ENCODE measurements around the gene CORO2B. TPM values are rescaled to one million over a fixed set of nuclear protein-coding genes. Genes with fewer than 3 reads are reported as not detected.

The CORO2B gene
- polyA plus RNA-seq, 1 of the 3 experiments (the other 2 are of a cell fraction), result 3.6 TPM

DNA sequence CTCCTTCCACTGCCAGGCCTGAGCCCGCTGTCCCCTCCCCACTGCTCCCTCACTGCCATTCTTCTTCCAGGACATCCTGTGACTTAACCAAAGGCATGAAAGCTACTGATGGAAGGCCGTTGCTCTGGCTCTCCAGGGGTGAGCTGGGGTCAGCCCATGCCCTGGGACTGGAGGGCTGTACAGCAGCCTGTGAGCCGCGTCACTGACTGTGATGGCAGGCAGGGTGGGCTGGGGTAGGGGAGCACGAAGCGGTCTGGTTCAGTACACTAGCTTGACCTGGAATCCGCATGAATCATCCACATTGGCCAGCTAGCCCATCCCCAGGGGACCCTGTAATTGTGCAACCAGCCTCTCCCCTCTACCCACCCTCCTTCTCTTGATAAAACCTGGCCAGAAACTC is 30.8 kb downstream of the CORO2B start:
- Histone ChIP-seq H3K4me1 (ENCODE audit: control insufficient read depth in 1 of 2, insufficient read depth in 2 of 2, low read depth in 1 of 2, low read length in 1 of 2) (peaks cover 7 to 8% of the 10 kb centered on the region in 2 experiments; a peak in 2 of 4 replicates), H3K4me2 (no peak overlapping the region), H4K20me1 (ENCODE audit: insufficient read depth) (no peaks in the 10 kb centered on the region), H3F3A (replicated peaks; ENCODE audit: insufficient read depth) (no peaks in the 10 kb centered on the region), H3K9me3 (no peaks in the 10 kb centered on the region), H3K79me2 (ENCODE audit: insufficient read depth) (no peaks in the 10 kb centered on the region), H2AFZ (ENCODE audit: low read depth) (no peak overlapping the region), H3K36me3 (replicated peaks in 1 of 2; ENCODE audit: control insufficient read depth in 1 of 2, insufficient read depth in 2 of 2, low read length in 1 of 2) (no peaks in the 10 kb centered on the region), H3K27ac (ENCODE audit: low read depth in 2 of 2, low read length in 1 of 2) (no peak overlapping the region), H3K4me3 (ENCODE audit: low read depth in 2 of 2, low read length in 1 of 2) (no peak overlapping the region), H3K27me3 (ENCODE audit: insufficient read depth) (no peaks in the 10 kb centered on the region), H3K9ac (no peak overlapping the region), H3K9me2 (no peaks in the 10 kb centered on the region)
- 100% methylated on average over 2 of the region's 7 CpGs for WGBS (ENCODE audit: low lambda C conversion rate)
- DNase-seq, result no peak
- TF ChIP-seq EZH2phosphoT487 (IDR thresholded peaks at IDR 0.05; ENCODE audit: borderline replicate concordance, low read depth) (no peak), POLR2AphosphoS5 (IDR thresholded peaks at IDR 0.05; ENCODE audit: low read depth, low read length) (no peak), MEF2A (IDR thresholded peaks at IDR 0.05; ENCODE audit: borderline replicate concordance, low read depth) (no peak), RXRA (IDR thresholded peaks at IDR 0.05; ENCODE audit: borderline replicate concordance, low read depth) (no peak), SIN3A (IDR thresholded peaks at IDR 0.05; ENCODE audit: borderline replicate concordance, low read depth, low read length) (no peak), JUND (IDR thresholded peaks at IDR 0.05) (no peak), ELF1 (IDR thresholded peaks at IDR 0.05) (no peak), TCF12 (IDR thresholded peaks at IDR 0.05) (no peak), FOXJ3 (CRISPR knock-in tag; IDR thresholded peaks at IDR 0.05) (no peak), NFIC (IDR thresholded peaks at IDR 0.05; ENCODE audit: borderline replicate concordance) (no peak), RFX5 (IDR thresholded peaks at IDR 0.05; ENCODE audit: low read length) (no peak), RCOR1 (IDR thresholded peaks at IDR 0.05; ENCODE audit: low read length) (no peak)
- TF ChIP-seq, protein P1, sequence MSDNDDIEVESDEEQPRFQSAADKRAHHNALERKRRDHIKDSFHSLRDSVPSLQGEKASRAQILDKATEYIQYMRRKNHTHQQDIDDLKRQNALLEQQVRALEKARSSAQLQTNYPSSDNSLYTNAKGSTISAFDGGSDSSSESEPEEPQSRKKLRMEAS (IDR thresholded peaks at IDR 0.05; ENCODE audit: low read depth), result no peak
- TF ChIP-seq, protein P2, sequence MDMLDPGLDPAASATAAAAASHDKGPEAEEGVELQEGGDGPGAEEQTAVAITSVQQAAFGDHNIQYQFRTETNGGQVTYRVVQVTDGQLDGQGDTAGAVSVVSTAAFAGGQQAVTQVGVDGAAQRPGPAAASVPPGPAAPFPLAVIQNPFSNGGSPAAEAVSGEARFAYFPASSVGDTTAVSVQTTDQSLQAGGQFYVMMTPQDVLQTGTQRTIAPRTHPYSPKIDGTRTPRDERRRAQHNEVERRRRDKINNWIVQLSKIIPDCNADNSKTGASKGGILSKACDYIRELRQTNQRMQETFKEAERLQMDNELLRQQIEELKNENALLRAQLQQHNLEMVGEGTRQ (IDR thresholded peaks at IDR 0.05; ENCODE audit: borderline replicate concordance, low read depth, low read length), result no peak
- TF ChIP-seq, protein P3, sequence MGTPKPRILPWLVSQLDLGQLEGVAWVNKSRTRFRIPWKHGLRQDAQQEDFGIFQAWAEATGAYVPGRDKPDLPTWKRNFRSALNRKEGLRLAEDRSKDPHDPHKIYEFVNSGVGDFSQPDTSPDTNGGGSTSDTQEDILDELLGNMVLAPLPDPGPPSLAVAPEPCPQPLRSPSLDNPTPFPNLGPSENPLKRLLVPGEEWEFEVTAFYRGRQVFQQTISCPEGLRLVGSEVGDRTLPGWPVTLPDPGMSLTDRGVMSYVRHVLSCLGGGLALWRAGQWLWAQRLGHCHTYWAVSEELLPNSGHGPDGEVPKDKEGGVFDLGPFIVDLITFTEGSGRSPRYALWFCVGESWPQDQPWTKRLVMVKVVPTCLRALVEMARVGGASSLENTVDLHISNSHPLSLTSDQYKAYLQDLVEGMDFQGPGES (IDR thresholded peaks at IDR 0.05; ENCODE audit: low read depth, low read length), result no peak
- TF ChIP-seq, protein P4, sequence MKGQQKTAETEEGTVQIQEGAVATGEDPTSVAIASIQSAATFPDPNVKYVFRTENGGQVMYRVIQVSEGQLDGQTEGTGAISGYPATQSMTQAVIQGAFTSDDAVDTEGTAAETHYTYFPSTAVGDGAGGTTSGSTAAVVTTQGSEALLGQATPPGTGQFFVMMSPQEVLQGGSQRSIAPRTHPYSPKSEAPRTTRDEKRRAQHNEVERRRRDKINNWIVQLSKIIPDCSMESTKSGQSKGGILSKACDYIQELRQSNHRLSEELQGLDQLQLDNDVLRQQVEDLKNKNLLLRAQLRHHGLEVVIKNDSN (IDR thresholded peaks at IDR 0.05; ENCODE audit: borderline replicate concordance, low read depth), result no peak
- TF ChIP-seq, protein P5, sequence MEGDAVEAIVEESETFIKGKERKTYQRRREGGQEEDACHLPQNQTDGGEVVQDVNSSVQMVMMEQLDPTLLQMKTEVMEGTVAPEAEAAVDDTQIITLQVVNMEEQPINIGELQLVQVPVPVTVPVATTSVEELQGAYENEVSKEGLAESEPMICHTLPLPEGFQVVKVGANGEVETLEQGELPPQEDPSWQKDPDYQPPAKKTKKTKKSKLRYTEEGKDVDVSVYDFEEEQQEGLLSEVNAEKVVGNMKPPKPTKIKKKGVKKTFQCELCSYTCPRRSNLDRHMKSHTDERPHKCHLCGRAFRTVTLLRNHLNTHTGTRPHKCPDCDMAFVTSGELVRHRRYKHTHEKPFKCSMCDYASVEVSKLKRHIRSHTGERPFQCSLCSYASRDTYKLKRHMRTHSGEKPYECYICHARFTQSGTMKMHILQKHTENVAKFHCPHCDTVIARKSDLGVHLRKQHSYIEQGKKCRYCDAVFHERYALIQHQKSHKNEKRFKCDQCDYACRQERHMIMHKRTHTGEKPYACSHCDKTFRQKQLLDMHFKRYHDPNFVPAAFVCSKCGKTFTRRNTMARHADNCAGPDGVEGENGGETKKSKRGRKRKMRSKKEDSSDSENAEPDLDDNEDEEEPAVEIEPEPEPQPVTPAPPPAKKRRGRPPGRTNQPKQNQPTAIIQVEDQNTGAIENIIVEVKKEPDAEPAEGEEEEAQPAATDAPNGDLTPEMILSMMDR (IDR thresholded peaks at IDR 0.05), result no peak
- POLR2A ChIA-PET, result no interaction called here
- CTCF ChIA-PET, result interaction anchor here (0.8 to 1.5 kb wide), 2 partner anchors 64 to 302 kb away, joined by 3 to 4 read pairs; no protein-coding TSS in a partner anchor
